Hindlimb muscle (tissue), 1 donor: ENCODE measurements around the gene KCTD5. TPM values are rescaled to one million over a fixed set of nuclear protein-coding genes. Genes with fewer than 3 reads are reported as not detected.
"Not testable (repeated sequence)": the region's sequence is repeated elsewhere in the genome, so short reads cannot be mapped to it uniquely, and the experiment has no call there.

Source experiments
- DNase-seq: peaks from one replicate; pipeline ENCODE4 v3.0.0-alpha.2; 2013
- polyA plus RNA-seq: library from polyadenylated mRNA; unstranded; fragments of 120-200 nt; gene quantifications from one replicate; pipeline ENCODE4 v1.2.1, GENCODE V29; 2013; ENCODE audit not compliant: insufficient read length

Gene KCTD5
- polyA plus RNA-seq, 1 donor: 25.1 TPM

- DNase-seq: no peak
These were observed 28.4 kb downstream of the KCTD5 start for GRCh38 chr16:2710711-2711231.

- DNase-seq: no peak
These were observed 29.2 kb downstream of the KCTD5 start for GRCh38 chr16:2711370-2712062.

DNA sequence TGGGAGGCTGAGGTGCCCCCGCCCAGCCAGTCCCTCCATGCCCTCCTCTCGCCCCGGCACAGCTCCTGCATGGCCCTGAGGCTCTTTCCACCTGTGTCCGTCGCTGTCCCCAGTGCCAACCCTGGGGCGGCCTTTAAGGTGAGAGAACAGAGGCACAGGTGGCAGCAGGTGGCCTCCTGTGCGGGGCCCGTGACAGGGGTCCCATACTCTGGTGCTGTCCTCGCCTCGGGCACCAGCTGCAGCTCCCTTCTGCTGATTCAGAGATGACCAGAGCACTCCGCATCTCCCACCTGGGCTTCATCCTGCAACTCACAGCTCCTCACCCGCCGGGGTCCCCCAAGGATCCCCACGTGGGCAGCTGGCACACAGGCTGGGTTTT, 29.7 kb downstream of the KCTD5 start:
- no peak for DNase-seq

DNA sequence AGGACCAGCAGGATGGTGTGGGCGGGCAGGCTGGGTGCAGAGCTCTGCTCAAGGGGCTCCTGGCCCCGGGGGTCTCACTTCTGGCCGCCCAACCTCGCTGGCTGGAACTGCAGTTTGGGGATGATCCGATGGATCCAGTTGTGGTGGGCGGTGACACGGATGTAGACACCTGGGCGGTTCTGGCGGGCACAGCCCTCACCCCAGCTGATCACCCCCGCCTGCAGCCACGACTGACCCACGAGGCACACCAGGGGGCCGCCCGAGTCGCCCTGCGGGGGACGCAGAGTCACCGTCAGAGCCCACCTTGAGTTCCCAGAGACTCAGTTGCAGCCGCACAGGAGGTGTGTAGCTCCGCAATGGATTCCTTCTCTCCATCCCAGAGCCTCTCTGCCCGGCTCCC, 30.2 kb downstream of the KCTD5 start:
- DNase-seq: no peak

- no peak for DNase-seq
These were observed 31.2 kb downstream of the KCTD5 start for GRCh38 chr16:2713523-2713922.

DNA sequence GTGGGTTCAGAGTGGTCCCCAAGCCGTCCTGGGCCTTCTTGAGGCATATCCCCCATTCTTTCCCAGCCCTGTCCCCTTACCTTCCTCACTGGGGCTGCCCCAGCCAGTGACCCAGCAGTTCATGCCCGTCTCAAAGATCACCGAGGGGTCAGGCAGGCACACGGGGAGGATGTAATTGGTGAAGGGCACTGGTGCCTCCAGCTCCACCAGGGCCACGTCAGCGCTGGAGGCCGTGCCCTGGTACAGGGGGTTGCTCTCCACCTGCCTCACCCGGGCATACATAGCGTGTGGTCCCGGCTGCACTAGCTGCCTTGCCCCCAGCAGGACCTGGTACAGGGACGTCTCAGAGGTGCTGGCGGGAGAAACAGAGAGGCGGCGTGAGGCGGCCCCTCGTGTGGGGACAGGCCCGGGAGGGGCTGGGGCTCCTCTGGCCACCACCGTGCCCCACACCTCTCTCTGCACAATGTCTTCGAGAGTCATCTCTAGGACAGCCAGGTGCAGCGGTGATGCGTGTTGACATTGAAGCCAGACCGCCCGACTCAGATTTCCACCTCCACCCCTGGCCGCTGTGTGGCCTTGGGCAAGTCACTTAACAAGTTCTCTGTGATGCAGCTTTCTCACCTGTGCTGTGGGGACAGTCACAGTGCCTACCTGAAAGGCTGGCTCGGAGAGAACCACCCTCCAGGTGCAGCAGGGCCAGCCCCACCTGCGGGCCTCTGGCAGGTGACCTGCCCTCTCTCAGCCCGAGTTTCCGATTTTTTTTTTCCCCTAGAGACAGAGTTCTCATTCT, 31.9 kb downstream of the KCTD5 start:
- no peak for DNase-seq

DNA sequence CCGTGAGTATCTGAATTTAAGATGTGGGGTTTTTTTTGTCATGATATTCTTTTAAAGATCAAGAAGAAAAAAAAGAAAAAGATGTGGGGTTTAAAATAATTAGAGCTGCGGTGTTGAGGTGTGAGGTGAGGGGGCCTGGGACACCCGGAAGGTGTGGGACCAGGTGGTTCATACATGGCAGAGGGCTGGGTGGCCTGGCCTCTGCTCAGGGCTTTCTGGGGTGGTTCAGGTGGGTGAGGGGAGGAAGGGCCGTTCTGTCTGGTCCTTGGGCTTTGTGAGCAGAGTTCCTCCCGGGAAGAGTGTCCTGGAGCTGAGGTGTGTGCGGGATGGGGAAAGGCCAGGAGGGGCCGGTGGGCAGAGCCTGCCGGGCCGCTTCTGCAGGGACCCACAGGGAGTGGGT, 32.7 kb downstream of the KCTD5 start:
- DNase-seq: no peak

DNA sequence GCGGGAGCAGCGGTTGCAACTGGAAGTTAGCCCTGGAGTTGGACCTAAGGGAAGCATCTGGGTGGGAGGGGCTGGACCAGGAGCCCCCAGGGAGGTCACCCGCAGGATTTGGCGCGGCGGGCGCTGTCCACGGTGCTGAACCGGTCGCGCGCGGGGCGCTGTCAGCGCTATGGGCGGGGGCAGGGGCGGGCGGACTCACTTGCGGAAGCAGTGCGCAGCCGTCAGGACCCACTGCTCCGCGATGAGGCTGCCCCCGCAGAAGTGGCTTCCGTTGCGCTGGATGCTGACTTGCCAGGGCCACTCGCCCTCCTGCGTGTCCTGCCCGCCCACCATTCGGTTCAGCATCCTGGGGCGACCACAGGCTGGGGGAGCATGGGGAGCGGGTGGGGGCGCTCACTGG, 33.2 kb downstream of the KCTD5 start:
- peak; percentile 63 for DNase-seq

GRCh38 chr16:2715966-2716885, 33.9 kb downstream of the KCTD5 start:
- DNase-seq: no peak

DNA sequence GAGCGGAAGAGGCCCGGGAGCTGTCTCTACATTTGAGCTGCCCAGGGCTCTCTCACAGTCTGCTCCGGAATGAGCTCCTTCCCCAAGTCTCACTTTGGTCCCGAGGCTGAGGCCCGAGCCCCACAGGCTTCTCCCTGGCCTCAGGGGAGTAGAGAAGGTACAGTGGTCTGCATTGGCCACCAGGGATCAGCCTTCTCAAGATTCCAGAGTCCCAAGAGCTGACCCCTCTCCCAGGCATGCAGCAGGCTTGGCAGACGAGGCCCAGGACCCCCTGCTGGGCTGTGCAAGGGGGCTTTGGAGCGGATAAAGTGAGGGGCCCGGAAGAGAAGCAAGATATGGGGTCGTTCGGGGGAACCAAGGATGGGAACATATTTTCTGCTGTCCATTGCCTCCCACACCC, 34.6 kb downstream of the KCTD5 start:
- DNase-seq: no peak

GRCh38 chr16:2717383-2718263, 35.3 kb downstream of the KCTD5 start:
- DNase-seq: no peak

- DNase-seq: no peak
These were observed 37.2 kb downstream of the KCTD5 start for GRCh38 chr16:2719328-2720063.

GRCh38 chr16:2720064-2720457, 37.7 kb downstream of the KCTD5 start, which contains the start of gene PRSS27:
Gene PRSS27 (minus strand): TSS chr16:2720224. CDS start chr16:2720160, 64 bp downstream.
- no peak for DNase-seq

- DNase-seq: peak; percentile 77
These were observed 38.7 kb downstream of the KCTD5 start for GRCh38 chr16:2720719-2721633.

DNA sequence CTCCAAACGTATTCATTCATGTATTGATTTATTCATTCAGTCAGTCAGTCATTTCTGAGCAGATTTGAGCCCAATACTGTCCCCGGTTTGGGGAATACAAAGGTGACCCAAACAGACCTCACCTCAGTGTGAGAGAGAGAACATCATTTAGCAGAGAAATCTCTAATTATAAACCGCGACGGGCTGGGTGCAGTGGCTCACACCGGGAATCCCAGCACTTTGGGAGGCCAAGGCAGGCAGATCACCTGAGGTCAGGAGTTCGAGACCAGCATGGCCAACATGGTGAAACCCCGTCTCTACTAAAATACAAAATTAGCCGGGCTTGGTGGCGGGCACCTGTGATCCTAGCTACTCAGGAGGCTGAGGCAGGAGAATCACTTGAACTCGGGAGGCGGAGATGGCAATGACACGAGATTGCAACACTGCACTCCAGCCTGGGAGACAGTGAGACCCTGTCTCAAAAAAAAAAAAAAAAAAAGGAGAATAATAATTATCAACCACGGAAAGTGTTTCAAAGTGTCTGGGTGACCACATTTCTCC, 39.4 kb downstream of the KCTD5 start:
- not testable (repeated sequence) for DNase-seq

- DNase-seq: no peak
These were observed 41.9 kb downstream of the KCTD5 start for GRCh38 chr16:2724088-2724676.

DNA sequence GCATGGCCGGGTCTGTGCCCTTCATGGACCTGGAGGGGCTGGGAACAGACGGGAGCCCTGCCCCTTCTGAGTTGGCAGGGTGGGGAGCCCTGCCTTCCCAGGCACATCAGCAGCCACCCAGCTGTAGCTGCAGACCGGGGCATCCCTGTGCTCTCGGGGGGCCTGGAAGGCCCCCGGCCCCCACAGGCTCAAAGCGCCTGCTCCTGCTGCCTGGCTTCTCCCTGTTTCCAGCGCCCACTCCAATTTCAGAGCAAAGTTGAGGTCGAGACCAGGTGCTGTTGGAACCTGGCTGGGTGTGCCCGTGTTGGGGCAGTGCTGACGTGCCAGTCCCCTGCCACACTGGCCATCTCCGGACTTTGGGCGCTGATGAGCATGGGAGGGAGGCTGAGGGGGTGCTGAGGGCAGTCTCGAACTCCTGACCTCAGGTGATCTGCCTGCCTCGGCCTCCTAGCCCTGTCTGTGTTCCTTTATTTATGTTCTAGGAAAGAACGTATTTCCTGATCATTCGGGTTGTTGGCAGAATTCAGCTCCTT, 42.6 kb downstream of the KCTD5 start:
- DNase-seq: no peak

GRCh38 chr16:2726923-2727322, 44.6 kb downstream of the KCTD5 start:
- DNase-seq: no peak

DNA sequence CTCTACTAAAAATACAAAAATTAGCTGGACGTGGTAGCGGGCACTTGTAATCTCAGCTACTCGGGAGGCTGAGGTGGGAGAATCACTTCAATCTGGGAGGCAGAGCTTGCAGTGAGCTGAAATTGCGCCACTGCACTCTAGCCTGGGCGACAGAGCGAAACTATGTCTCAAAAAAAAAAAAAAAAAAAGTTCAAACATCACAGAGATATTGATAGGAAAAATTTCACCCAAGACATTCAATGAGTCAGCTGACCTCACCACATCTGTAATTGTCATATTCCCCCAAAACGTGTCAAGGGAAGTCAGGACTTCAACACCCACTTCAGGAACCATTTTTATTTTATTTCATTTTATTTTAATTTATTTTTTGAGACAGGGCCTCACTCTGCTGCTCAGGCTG, 45.7 kb downstream of the KCTD5 start:
- no peak for DNase-seq
